Measurements from ENCODE around the gene SLC39A11. TPM values are rescaled to one million over a fixed set of nuclear protein-coding genes. Genes with fewer than 3 reads are reported as not detected.

Gene SLC39A11
- polyA plus RNA-seq, 1 donor from 2014 or later, result 8.0 TPM

DNA sequence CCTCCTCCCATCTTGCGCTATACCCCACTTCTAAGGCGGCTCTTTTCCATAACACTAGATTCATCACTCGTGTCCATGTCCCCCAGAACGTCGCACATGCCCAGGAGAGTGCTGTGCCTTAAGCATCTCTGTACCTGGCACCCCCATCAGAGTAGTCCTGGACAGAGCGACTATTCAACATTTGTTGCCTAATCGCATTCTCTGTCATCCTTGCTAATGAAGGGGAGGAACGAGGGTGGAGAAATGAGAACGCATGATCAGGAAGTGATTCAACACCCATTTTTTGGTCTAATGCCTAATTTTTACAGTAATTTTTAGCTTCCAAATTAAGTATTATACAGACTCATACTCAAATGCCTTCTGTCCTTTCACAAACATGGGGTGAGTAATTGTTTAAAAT lies 53.2 kb downstream of the SLC39A11 start:
- no peak overlapping the region for H3K4me2 ChIP-seq (ENCODE audit: low read length)
- no peaks in the 10 kb centered on the region for H4K20me1 ChIP-seq (ENCODE audit: insufficient read depth)
- H3K9ac ChIP-seq (ENCODE audit: low read length), result no peak overlapping the region
- H3K27me3 ChIP-seq (ENCODE audit: insufficient read depth, low read depth, low read length), result no peaks in the 10 kb centered on the region
- H3K4me3 ChIP-seq (ENCODE audit: low read length), result no peak overlapping the region
- no peaks in the 10 kb centered on the region for H3F3A ChIP-seq (ENCODE audit: insufficient read depth, low read length, poor library complexity, severe bottlenecking)
- no peak overlapping the region for H3K27ac ChIP-seq (ENCODE audit: low read length)
- H3K36me3 ChIP-seq (ENCODE audit: insufficient read depth, low read length), result no peaks in the 10 kb centered on the region
- no peak for TF ChIP-seq POLR2AphosphoS5 (IDR thresholded peaks at IDR 0.05)
- no peak for TF ChIP-seq TAF1 (IDR thresholded peaks at IDR 0.05; ENCODE audit: low read depth)
- no peak for TF ChIP-seq MXI1 (conservative IDR thresholded peaks at IDR 0.05; ENCODE audit: poor library complexity, severe bottlenecking)
- TF ChIP-seq SMC3 (conservative IDR thresholded peaks at IDR 0.05; ENCODE audit: poor library complexity), result no peak
- TF ChIP-seq EP300 (conservative IDR thresholded peaks at IDR 0.05; ENCODE audit: poor library complexity, severe bottlenecking), result no peak
- TF ChIP-seq, protein P1, sequence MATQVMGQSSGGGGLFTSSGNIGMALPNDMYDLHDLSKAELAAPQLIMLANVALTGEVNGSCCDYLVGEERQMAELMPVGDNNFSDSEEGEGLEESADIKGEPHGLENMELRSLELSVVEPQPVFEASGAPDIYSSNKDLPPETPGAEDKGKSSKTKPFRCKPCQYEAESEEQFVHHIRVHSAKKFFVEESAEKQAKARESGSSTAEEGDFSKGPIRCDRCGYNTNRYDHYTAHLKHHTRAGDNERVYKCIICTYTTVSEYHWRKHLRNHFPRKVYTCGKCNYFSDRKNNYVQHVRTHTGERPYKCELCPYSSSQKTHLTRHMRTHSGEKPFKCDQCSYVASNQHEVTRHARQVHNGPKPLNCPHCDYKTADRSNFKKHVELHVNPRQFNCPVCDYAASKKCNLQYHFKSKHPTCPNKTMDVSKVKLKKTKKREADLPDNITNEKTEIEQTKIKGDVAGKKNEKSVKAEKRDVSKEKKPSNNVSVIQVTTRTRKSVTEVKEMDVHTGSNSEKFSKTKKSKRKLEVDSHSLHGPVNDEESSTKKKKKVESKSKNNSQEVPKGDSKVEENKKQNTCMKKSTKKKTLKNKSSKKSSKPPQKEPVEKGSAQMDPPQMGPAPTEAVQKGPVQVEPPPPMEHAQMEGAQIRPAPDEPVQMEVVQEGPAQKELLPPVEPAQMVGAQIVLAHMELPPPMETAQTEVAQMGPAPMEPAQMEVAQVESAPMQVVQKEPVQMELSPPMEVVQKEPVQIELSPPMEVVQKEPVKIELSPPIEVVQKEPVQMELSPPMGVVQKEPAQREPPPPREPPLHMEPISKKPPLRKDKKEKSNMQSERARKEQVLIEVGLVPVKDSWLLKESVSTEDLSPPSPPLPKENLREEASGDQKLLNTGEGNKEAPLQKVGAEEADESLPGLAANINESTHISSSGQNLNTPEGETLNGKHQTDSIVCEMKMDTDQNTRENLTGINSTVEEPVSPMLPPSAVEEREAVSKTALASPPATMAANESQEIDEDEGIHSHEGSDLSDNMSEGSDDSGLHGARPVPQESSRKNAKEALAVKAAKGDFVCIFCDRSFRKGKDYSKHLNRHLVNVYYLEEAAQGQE (IDR thresholded peaks at IDR 0.05; ENCODE audit: borderline replicate concordance), result no peak
- no peak for TF ChIP-seq RAD21 (conservative IDR thresholded peaks at IDR 0.05)
- TF ChIP-seq EZH2 (IDR thresholded peaks at IDR 0.05; ENCODE audit: borderline replicate concordance, insufficient read depth, low read length, poor library complexity, severe bottlenecking), result no peak
- TF ChIP-seq, protein P2, sequence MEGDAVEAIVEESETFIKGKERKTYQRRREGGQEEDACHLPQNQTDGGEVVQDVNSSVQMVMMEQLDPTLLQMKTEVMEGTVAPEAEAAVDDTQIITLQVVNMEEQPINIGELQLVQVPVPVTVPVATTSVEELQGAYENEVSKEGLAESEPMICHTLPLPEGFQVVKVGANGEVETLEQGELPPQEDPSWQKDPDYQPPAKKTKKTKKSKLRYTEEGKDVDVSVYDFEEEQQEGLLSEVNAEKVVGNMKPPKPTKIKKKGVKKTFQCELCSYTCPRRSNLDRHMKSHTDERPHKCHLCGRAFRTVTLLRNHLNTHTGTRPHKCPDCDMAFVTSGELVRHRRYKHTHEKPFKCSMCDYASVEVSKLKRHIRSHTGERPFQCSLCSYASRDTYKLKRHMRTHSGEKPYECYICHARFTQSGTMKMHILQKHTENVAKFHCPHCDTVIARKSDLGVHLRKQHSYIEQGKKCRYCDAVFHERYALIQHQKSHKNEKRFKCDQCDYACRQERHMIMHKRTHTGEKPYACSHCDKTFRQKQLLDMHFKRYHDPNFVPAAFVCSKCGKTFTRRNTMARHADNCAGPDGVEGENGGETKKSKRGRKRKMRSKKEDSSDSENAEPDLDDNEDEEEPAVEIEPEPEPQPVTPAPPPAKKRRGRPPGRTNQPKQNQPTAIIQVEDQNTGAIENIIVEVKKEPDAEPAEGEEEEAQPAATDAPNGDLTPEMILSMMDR (IDR thresholded peaks at IDR 0.05; ENCODE audit: poor library complexity, severe bottlenecking), result no peak
- no peak overlapping the region for H2AFZ ChIP-seq (ENCODE audit: low read depth, low read length)
- no peaks in the 10 kb centered on the region for H3K9me2 ChIP-seq (ENCODE audit: insufficient read depth, low read length)
- H3K79me2 ChIP-seq (replicated peaks; ENCODE audit: insufficient read depth, low read length), result no peaks in the 10 kb centered on the region
- no peaks in the 10 kb centered on the region for H3K9me3 ChIP-seq (ENCODE audit: low read length)

DNA sequence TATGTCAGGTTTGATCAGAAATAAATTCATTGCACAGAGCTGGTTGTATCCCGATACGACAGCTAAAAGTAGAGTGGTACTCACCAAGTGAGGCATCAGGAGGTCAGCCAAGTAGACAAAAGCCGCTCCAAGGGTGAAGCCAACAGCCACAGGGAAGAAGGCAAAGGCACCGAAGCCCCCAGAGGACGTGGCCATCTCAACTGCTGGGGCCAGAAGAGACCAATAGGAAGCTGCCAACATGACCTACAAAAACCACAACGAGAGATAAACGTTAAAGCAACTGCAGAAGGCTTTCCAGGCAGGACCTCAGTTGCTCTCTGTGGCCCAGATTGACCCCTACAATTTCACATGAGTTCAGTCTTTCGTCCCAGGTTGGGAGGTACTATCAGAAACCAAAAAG lies 61.0 kb downstream of the SLC39A11 start:
- no peak overlapping the region for H3K27ac ChIP-seq (ENCODE audit: low read length)
- no peaks in the 10 kb centered on the region for H3K79me2 ChIP-seq (replicated peaks; ENCODE audit: insufficient read depth, low read length)
- H3K27me3 ChIP-seq (ENCODE audit: insufficient read depth, low read depth, low read length), result no peaks in the 10 kb centered on the region
- no peak for TF ChIP-seq SMC3 (conservative IDR thresholded peaks at IDR 0.05; ENCODE audit: poor library complexity)
- no peak for TF ChIP-seq POLR2AphosphoS5 (IDR thresholded peaks at IDR 0.05)
- TF ChIP-seq TAF1 (IDR thresholded peaks at IDR 0.05; ENCODE audit: low read depth), result no peak
- no peak for TF ChIP-seq EP300 (conservative IDR thresholded peaks at IDR 0.05; ENCODE audit: poor library complexity, severe bottlenecking)
- no peak for TF ChIP-seq RAD21 (conservative IDR thresholded peaks at IDR 0.05)
- no peak for TF ChIP-seq MXI1 (conservative IDR thresholded peaks at IDR 0.05; ENCODE audit: poor library complexity, severe bottlenecking)
- TF ChIP-seq, protein P1 (IDR thresholded peaks at IDR 0.05; ENCODE audit: borderline replicate concordance), result no peak
- TF ChIP-seq, protein P2 (IDR thresholded peaks at IDR 0.05; ENCODE audit: poor library complexity, severe bottlenecking), result no peak
- TF ChIP-seq EZH2 (IDR thresholded peaks at IDR 0.05; ENCODE audit: borderline replicate concordance, insufficient read depth, low read length, poor library complexity, severe bottlenecking), result no peak
- no peaks in the 10 kb centered on the region for H3K9me2 ChIP-seq (ENCODE audit: insufficient read depth, low read length)
- H3K9ac ChIP-seq (ENCODE audit: low read length), result no peak overlapping the region
- no peak overlapping the region for H3K4me3 ChIP-seq (ENCODE audit: low read length)
- no peaks in the 10 kb centered on the region for H3K36me3 ChIP-seq (ENCODE audit: insufficient read depth, low read length)
- H3K4me2 ChIP-seq (ENCODE audit: low read length), result no peak overlapping the region
- H3F3A ChIP-seq (ENCODE audit: insufficient read depth, low read length, poor library complexity, severe bottlenecking), result no peaks in the 10 kb centered on the region
- no peak overlapping the region for H2AFZ ChIP-seq (ENCODE audit: low read depth, low read length)
- H4K20me1 ChIP-seq (ENCODE audit: insufficient read depth), result no peaks in the 10 kb centered on the region
- no peaks in the 10 kb centered on the region for H3K9me3 ChIP-seq (ENCODE audit: low read length)
